ENCODE results near the gene OR9Q1.

OR9Q1 gene

DNA sequence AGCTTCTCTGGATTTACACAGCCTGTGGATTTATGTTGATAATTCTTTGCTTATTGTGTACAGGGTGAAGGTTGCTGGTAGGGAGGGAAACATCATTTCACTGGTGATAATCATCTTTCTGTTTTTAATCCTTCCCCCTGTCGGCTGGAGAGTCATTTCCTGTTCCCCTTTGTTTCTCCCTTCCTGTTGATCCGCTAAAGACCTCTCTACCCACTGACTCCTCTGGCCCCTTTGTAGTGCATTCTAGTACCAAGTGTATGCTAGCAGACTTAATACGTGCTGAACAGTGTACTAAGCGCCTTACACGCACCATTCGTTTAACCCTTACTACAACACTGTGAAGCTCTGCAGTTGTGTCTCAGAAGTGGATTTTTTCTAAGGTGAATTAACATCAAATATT lies 19.0 kb upstream of the OR9Q1 start:
- TF ChIP-seq, protein P1, sequence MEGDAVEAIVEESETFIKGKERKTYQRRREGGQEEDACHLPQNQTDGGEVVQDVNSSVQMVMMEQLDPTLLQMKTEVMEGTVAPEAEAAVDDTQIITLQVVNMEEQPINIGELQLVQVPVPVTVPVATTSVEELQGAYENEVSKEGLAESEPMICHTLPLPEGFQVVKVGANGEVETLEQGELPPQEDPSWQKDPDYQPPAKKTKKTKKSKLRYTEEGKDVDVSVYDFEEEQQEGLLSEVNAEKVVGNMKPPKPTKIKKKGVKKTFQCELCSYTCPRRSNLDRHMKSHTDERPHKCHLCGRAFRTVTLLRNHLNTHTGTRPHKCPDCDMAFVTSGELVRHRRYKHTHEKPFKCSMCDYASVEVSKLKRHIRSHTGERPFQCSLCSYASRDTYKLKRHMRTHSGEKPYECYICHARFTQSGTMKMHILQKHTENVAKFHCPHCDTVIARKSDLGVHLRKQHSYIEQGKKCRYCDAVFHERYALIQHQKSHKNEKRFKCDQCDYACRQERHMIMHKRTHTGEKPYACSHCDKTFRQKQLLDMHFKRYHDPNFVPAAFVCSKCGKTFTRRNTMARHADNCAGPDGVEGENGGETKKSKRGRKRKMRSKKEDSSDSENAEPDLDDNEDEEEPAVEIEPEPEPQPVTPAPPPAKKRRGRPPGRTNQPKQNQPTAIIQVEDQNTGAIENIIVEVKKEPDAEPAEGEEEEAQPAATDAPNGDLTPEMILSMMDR (IDR thresholded peaks at IDR 0.05; ENCODE audit: low read depth, low read length): no peak

DNA sequence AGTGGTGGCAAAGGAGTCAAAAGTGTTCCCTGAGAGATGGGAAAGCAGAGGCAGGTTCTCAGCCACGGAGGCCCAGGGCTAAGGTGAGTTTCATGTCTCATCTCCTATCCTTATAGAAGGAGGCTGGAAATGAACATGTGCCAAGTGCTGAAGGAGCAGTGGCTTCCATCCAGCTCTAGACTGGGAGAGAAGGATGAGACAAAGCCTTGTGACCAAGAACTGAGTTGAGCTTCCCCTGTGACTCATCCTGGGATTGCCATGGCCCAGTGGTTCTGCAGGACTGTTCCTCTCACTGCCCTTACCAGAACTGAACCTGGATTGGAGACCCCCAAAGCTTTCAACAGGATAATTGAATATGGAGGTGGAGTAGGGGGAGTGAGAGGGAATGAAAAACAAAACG lies 16.7 kb upstream of the OR9Q1 start:
- TF ChIP-seq, protein P1 (IDR thresholded peaks at IDR 0.05; ENCODE audit: low read depth, low read length): no peak
- no peak for DNase-seq (ENCODE audit: extremely low read depth, low read depth)

More for the DNA sequence above, 19.0 kb upstream of the OR9Q1 start:
- no peak for DNase-seq (ENCODE audit: extremely low read depth, low read depth)

DNA sequence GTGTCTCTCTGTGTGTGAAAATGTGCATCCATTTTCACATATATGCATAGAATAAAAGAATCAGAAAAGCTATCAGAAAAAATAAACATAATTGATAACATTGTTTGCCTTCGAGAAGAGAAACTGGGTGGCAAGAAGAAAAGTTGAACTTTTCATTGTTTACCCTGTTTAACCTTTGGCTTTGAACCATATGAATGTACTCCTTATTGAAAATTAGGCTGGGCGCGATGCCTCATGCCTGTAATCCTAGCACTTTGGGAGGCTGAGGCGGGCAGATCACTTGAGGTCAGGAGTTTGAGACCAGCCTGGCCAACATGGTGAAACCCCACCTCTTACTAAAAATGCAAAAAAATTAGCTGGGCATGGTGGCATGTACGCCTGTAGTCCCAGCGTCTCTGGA lies 11.9 kb upstream of the OR9Q1 start:
- no peak for DNase-seq (ENCODE audit: extremely low read depth, low read depth)
- TF ChIP-seq, protein P1 (IDR thresholded peaks at IDR 0.05; ENCODE audit: low read depth, low read length): no peak

DNA sequence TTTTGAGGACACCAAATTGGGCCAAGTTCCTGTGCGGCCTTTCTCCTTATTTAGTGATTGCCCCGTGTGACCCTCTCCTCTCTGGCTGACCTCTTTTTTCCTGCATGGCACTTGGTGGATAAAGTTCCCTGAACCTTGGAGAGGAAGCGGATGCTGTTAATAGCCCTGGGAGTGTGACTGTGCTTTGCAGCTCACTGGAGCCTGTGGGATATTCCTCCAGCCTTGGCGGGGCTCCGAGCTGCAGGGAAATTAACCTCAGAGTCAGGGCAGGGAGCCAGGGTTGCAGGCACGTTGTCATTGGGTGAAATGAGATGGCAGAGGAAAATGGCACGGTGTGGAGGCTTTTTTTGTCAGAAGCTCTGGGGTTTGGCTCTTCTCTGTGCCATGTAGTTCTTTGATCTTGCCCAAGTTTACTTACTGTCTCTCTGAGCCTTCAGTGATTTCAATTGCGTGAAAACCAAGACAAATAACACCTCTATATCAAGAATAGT lies 965 bp downstream of the OR9Q1 start:
- TF ChIP-seq, protein P1 (IDR thresholded peaks at IDR 0.05; ENCODE audit: low read depth, low read length): no peak
- no peak for DNase-seq (ENCODE audit: extremely low read depth, low read depth)

DNA sequence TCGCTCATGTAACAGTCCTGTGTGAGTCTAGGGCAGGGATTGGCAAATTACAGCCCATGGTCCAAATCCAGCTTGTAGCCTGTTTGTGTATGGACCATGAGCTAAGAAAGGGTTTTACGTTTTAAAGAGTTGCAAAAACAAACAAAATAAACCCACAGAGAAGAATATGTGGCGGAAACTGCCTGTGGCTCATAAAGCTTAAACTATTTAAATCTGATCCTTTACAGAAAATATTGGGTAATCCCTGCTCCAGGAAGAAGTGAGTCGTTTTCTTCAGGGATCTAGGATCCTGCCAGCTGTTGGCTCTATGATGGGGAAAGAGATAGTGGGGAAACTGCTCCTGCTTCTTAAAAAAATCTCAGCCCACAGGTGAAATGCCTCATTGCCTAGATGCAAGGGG lies 3.7 kb downstream of the OR9Q1 start:
- no peak for DNase-seq (ENCODE audit: extremely low read depth, low read depth)
- TF ChIP-seq, protein P1 (IDR thresholded peaks at IDR 0.05; ENCODE audit: low read depth, low read length): no peak

DNA sequence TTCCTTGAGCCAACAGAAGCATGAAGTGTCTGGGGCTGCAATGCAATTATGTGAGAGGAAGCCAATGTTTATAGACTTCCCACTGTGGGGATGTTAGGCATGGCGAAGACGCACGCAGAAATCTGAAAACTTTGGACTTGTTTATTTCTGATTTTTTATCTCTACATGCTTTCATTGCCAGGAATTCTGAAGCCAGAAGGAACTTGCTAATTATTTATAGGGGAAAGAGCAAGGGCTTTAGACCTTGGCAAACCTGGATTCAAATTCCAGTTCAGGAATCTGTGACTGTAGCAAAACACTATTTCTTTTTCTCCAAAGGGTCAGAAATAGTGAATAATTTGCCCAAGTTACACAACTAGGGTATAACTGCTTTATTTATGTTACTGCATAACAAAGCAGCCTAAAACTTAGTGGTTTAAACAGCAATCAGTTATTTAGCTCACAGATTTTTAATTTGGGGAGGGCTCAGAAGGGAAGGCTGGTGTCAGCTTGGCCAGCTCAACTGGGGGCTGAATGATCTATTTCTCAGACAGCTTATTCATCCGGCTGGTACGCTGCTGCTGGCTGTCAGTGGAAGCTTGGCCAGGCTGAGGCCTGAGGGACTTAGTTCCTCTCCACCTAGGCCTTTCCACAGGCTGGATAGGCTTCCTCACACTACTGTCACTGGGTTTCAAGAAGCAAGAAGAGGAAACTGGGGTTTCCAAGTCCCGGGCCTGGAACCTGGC lies 5.2 kb downstream of the OR9Q1 start:
- no peak for DNase-seq (ENCODE audit: extremely low read depth, low read depth)
- TF ChIP-seq, protein P1 (IDR thresholded peaks at IDR 0.05; ENCODE audit: low read depth, low read length): no peak

DNA sequence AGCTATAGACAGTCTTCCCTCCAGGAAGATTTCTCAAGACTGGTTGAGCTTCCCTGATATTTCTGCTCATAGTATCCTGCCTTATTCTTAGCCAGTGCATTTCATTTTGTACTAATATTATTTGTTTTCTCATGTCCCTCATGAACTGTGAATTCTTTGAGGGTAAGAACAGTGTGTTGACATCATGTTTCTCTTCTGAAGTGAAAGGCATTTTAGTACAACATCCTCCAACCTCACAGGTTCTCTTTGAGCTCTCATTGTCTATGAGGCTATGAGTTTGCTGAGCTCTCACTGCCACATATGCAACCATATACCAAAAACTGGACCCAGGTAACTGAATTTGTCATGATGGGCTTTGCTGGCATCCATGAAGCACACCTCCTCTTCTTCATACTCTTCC lies 7.0 kb downstream of the OR9Q1 start, which contains the start of gene OR6Q1:
Gene OR6Q1, plus strand, starts transcription at position 301 of the 400 bp plus-strand sequence. Its CDS starts 0 bp downstream, at position 301.
- no peak for DNase-seq (ENCODE audit: extremely low read depth, low read depth)
- TF ChIP-seq, protein P1 (IDR thresholded peaks at IDR 0.05; ENCODE audit: low read depth, low read length): no peak

Data from AG09319 (cell line).